ENCODE results near the gene DBT.

The DBT gene

DNA sequence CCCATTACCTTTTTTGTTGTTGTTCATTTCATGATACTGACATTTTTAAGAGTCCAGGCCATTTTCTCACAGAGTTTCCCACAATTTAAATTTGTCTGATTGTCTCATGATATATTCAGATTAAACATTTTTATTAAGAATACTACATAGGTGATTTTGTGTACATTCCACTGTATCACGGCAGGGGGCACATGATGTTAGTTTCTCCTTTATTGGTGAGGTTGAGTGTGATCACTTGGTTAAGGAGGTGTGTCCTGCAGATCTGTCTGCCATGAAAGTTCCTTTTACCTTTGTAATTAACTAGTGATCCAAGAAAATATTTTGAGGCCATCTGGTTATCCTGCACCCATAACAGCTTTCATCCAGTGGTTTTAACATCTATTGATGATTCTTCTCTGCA is 28.2 kb upstream of the DBT start:
- no peak for TF ChIP-seq ZNF514 (tag by site-specific recombination; IDR thresholded peaks at IDR 0.05)
- TF ChIP-seq ZNF654 (tag by site-specific recombination; IDR thresholded peaks at IDR 0.05; ENCODE audit: low read depth), result no peak
- TF ChIP-seq ZNF664 (tag by site-specific recombination; IDR thresholded peaks at IDR 0.05), result no peak
- no peak for TF ChIP-seq ZNF558 (tag by site-specific recombination; IDR thresholded peaks at IDR 0.05)
- no peak for TF ChIP-seq ZBTB1 (tag by site-specific recombination; IDR thresholded peaks at IDR 0.05)
- TF ChIP-seq MYNN (tag by site-specific recombination; IDR thresholded peaks at IDR 0.05; ENCODE audit: borderline replicate concordance), result no peak
- ChIA-PET POLR2A (no interaction called here), CTCF (interaction anchor here (0.7 kb wide), 1 partner anchor 59 kb away, joined by 4 read pairs; no protein-coding TSS in a partner anchor)
- Histone ChIP-seq H3K27ac (ENCODE audit: extremely low read depth, low read depth, low read length) (no peak overlapping the region), H3K9me3 (ENCODE audit: control insufficient read depth, insufficient read depth, low read depth, low read length) (no peaks in the 10 kb centered on the region), H3K4me1 (ENCODE audit: control insufficient read depth, insufficient read depth, low read length) (no peaks in the 10 kb centered on the region), H3K4me3 (ENCODE audit: low read depth, low read length) (no peak overlapping the region), H3K36me3 (ENCODE audit: control insufficient read depth in 2 of 2, insufficient read depth in 1 of 2, low read length in 2 of 2) (peaks cover 58 to 99% of the 10 kb centered on the region in 2 experiments)

- CTCF ChIA-PET, result interaction anchor here (0.9 kb wide), 1 partner anchor 177 kb away, joined by 3 read pairs; no protein-coding TSS in a partner anchor
- Histone ChIP-seq H3K4me3 (ENCODE audit: low read depth, low read length) (no peak overlapping the region), H3K4me1 (ENCODE audit: control insufficient read depth, insufficient read depth, low read length) (no peaks in the 10 kb centered on the region), H3K9me3 (ENCODE audit: control insufficient read depth, insufficient read depth, low read depth, low read length) (no peaks in the 10 kb centered on the region), H3K36me3 (ENCODE audit: control insufficient read depth in 2 of 2, insufficient read depth in 1 of 2, low read length in 2 of 2) (peaks cover 33 to 67% of the 10 kb centered on the region in 2 experiments), H3K27ac (ENCODE audit: extremely low read depth, low read depth, low read length) (no peak overlapping the region)
- TF ChIP-seq SP2 (tag by site-specific recombination; IDR thresholded peaks at IDR 0.05) (no peak), SCRT1 (tag by site-specific recombination; IDR thresholded peaks at IDR 0.05; ENCODE audit: borderline replicate concordance) (0 out of 2 replicates have a peak, but pooled peaks have one; percentile 10), ZNF112 (tag by site-specific recombination; IDR thresholded peaks at IDR 0.05) (no peak)
- POLR2A ChIA-PET, result interaction anchor here (0.7 to 0.8 kb wide), 2 partner anchors 18 to 168 kb away, joined by 3 read pairs; no protein-coding TSS in a partner anchor
Observed at GRCh38 chr1:100268202-100268601, 18.6 kb upstream of the DBT start.

DNA sequence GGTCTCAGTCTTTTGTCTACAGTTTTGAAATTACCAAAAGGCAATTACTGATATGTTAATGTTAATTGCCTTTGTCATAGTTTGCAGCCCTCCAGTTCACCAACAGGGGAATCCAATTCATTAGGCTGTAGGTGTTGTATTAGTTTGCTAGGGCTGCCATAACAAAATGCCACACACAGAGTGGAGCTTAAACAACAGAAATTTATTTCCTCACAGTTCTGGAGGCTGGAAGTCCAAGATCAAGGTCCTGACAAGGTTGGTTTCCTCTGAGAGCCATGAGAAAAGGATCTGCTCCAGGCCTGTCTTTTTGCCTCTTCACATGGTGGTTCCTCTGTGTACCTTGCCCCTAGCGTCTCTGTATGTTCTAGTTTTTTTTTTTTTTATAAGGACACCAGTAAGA is 17.6 kb upstream of the DBT start:
- H3K9me3 ChIP-seq (ENCODE audit: control insufficient read depth, insufficient read depth, low read depth, low read length), result no peaks in the 10 kb centered on the region
- H3K27ac ChIP-seq (ENCODE audit: extremely low read depth, low read depth, low read length), result no peak overlapping the region
- POLR2A ChIA-PET, result interaction anchor here (1.0 to 2.9 kb wide), 5 partner anchors 17 to 417 kb away, joined by 3 to 28 read pairs (median 5); partner anchors contain the start of genes AGL, CDC14A and DBT
- no peak overlapping the region; the same call in 1 of the 2 replicates for H3K4me3 ChIP-seq (ENCODE audit: low read depth, low read length)
- no peaks in the 10 kb centered on the region for H3K4me1 ChIP-seq (ENCODE audit: control insufficient read depth, insufficient read depth, low read length)
- TF ChIP-seq ZBTB20 (tag by site-specific recombination; IDR thresholded peaks at IDR 0.05) (no peak), ZNF521 (tag by site-specific recombination; IDR thresholded peaks at IDR 0.05) (no peak), ZNF239 (tag by site-specific recombination; IDR thresholded peaks at IDR 0.05) (0 out of 2 replicates have a peak, but pooled peaks have one; percentile 36), PRDM6 (tag by site-specific recombination; IDR thresholded peaks at IDR 0.05) (no peak), ZNF391 (tag by site-specific recombination; IDR thresholded peaks at IDR 0.05; ENCODE audit: borderline replicate concordance, low read depth) (no peak)
- peaks cover 30 to 58% of the 10 kb centered on the region in 2 experiments for H3K36me3 ChIP-seq (ENCODE audit: control insufficient read depth in 2 of 2, insufficient read depth in 1 of 2, low read length in 2 of 2)
- CTCF ChIA-PET, result interaction anchor here (0.6 to 1.2 kb wide), 4 partner anchors 14 to 195 kb away, joined by 3 to 4 read pairs (median 3); no protein-coding TSS in a partner anchor

DNA sequence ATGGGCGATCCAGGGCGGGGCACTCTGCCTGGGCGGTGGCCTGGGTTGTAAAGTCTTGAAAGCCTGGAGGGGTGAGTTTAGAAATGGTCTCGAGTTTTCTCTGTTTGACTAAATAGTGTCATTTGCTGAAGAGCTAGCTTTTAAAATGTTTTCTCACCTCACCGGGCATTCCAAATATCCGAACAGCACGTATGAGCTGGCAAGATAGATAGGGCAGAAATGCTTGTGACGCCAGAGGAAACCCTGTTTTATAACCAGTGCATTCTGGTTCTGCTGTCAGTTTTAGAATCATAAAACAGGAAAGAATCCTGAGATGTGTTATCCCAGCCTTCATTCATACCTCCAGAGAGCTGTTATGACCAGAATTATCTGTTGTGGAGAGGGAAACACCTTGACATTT is 17.1 kb upstream of the DBT start:
- no peaks in the 10 kb centered on the region for H3K4me1 ChIP-seq (ENCODE audit: control insufficient read depth, insufficient read depth, low read length)
- H3K9me3 ChIP-seq (ENCODE audit: control insufficient read depth, insufficient read depth, low read depth, low read length), result no peaks in the 10 kb centered on the region
- TF ChIP-seq ZNF394 (tag by site-specific recombination; IDR thresholded peaks at IDR 0.05; ENCODE audit: borderline replicate concordance) (no peak), ZNF843 (tag by site-specific recombination; IDR thresholded peaks at IDR 0.05) (no peak), KLF7 (tag by site-specific recombination; IDR thresholded peaks at IDR 0.05; ENCODE audit: borderline replicate concordance) (peak; percentile 45; the same call in 1 of the 2 replicates), ZNF239 (tag by site-specific recombination; IDR thresholded peaks at IDR 0.05) (no peak), ZNF501 (tag by site-specific recombination; IDR thresholded peaks at IDR 0.05) (no peak), SP7 (tag by site-specific recombination; IDR thresholded peaks at IDR 0.05) (no peak), KLF1 (tag by site-specific recombination; IDR thresholded peaks at IDR 0.05) (peak; percentile 78; the same call in 1 of the 2 replicates)
- TF ChIP-seq, protein P1, sequence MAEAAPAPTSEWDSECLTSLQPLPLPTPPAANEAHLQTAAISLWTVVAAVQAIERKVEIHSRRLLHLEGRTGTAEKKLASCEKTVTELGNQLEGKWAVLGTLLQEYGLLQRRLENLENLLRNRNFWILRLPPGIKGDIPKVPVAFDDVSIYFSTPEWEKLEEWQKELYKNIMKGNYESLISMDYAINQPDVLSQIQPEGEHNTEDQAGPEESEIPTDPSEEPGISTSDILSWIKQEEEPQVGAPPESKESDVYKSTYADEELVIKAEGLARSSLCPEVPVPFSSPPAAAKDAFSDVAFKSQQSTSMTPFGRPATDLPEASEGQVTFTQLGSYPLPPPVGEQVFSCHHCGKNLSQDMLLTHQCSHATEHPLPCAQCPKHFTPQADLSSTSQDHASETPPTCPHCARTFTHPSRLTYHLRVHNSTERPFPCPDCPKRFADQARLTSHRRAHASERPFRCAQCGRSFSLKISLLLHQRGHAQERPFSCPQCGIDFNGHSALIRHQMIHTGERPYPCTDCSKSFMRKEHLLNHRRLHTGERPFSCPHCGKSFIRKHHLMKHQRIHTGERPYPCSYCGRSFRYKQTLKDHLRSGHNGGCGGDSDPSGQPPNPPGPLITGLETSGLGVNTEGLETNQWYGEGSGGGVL (tag by site-specific recombination; IDR thresholded peaks at IDR 0.05), result no peak
- ChIA-PET CTCF (interaction anchor here (0.7 to 1.5 kb wide), 4 partner anchors 86 to 196 kb away, joined by 3 to 4 read pairs (median 3); partner anchors contain the start of gene CDC14A), POLR2A (interaction anchor here (1.0 to 2.9 kb wide), 7 partner anchors 16 to 417 kb away, joined by 3 to 28 read pairs (median 5); partner anchors contain the start of genes AGL, CDC14A and DBT)
- H3K4me3 ChIP-seq (ENCODE audit: low read depth, low read length), result peak overlapping the region; percentile 98
- H3K27ac ChIP-seq (ENCODE audit: extremely low read depth, low read depth, low read length), result peak overlapping the region; percentile 73; the same call in 1 of the 2 replicates
- H3K36me3 ChIP-seq (ENCODE audit: control insufficient read depth in 2 of 2, insufficient read depth in 1 of 2, low read length in 2 of 2), result peaks cover 27 to 53% of the 10 kb centered on the region in 2 experiments
